Measurements from ENCODE around the gene LGSN.
"Not testable (repeated sequence)": the region's sequence is repeated elsewhere in the genome, so short reads cannot be mapped to it uniquely, and the experiment has no call there.

LGSN gene

DNA sequence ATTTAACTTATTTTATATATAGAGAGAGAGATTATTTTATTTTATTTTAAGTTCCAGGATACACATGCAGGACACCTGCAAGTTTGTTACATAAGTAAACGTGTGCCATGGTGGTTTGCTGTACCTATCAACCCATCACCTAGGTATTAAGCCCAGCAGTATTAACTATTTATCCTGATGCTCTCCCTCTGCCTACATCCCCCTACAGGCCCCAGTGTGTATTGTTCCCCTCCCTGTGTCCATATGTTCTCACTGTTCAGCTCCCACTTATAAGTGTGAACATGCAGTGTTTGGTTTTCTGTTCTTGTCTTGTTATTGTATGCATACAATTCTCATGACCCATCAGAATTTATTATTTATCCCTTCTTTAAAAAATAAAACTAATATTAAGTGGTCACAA, 73.9 kb downstream of the LGSN start:
- H3K4me3 ChIP-seq (ENCODE audit: low read depth, low read length), result no peak overlapping the region
- TF ChIP-seq, protein P1, sequence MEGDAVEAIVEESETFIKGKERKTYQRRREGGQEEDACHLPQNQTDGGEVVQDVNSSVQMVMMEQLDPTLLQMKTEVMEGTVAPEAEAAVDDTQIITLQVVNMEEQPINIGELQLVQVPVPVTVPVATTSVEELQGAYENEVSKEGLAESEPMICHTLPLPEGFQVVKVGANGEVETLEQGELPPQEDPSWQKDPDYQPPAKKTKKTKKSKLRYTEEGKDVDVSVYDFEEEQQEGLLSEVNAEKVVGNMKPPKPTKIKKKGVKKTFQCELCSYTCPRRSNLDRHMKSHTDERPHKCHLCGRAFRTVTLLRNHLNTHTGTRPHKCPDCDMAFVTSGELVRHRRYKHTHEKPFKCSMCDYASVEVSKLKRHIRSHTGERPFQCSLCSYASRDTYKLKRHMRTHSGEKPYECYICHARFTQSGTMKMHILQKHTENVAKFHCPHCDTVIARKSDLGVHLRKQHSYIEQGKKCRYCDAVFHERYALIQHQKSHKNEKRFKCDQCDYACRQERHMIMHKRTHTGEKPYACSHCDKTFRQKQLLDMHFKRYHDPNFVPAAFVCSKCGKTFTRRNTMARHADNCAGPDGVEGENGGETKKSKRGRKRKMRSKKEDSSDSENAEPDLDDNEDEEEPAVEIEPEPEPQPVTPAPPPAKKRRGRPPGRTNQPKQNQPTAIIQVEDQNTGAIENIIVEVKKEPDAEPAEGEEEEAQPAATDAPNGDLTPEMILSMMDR (IDR thresholded peaks at IDR 0.05; ENCODE audit: borderline replicate concordance, insufficient read depth, low read depth, low read length), result no peak

DNA sequence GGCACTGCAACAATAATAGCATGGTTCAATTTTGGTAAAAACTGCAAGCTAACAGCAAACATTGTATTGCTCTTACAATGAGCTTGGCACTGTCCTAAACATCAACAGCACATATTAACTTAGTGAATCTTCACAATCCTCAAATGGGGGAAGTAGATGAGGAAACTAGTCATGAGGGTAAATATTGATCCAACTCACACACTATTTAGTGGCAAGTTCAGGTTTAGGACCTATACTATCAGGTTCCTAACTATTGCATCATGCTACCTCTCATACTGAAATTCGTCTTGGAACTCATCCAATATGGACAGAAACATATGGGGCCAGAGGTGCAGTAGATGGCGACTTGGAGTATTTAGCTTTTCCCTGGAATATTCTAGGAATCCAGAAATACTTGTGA, 74.4 kb downstream of the LGSN start:
- TF ChIP-seq, protein P1 (IDR thresholded peaks at IDR 0.05; ENCODE audit: borderline replicate concordance, insufficient read depth, low read depth, low read length), result no peak
- no peak overlapping the region for H3K4me3 ChIP-seq (ENCODE audit: low read depth, low read length)

DNA sequence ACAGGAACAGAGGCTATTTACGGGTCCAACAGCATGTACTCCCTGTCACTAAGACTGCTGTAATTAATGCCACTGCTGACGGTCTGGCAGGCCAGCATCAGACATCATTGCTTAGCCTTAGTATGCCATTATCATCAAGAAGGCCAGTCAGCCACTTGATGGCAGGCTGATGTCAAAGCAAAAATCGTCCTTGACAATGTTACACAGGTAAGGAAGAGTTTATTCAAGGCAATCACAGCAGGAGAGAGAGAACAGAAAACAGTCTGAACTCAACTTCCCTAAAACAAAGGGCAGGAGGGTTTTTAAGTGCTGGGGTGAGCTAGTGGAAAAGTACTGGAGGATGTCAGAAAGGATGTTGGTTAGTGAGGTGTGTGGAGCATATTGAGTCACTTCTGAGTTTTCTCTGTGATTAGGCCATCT, 83.4 kb downstream of the LGSN start:
- no peak overlapping the region for H3K4me3 ChIP-seq (ENCODE audit: low read depth, low read length)
- TF ChIP-seq, protein P1 (IDR thresholded peaks at IDR 0.05; ENCODE audit: borderline replicate concordance, insufficient read depth, low read depth, low read length), result no peak

DNA sequence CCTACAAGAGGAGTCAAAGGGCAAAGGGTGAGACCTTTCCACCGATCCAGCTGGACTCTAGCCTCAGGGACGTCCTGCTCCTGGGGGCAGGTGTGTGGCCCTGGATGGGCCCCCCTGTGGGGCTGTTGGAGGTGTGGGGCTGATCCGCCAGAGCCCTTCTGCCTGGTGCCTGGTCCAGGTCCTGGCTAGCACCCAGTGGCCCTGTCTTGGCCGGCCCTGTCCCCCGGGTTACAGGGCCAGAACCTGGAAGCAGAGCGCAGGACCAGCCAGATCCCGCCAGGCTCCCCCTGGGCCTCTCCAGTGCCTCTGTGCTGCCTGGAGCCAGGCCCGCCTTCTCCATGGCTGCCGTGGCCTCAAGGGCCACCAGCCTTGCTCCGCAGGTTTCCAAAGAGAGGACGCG, 89.3 kb downstream of the LGSN start:
- not testable (repeated sequence) for H3K4me3 ChIP-seq (ENCODE audit: low read depth, low read length)

DNA sequence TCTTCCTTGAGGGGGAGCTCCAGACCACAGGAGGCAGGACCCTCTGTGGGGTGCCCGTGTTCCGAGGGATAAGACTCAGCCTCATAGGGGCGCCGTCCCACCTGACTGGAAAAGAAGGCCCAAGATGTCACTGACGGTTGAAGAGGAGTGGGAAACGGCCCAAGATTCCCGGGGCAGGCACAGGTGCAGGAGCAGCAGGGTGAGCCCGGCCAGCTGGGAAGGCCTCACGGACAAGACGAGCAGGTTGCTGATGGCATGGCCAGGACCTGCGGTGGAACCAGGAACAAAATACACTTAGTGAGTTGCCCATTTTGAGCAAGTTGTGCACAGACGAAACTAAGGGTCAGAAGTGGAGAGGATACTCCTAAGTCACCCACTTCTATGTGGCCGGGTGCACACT, 89.8 kb downstream of the LGSN start:
- H3K4me3 ChIP-seq (ENCODE audit: low read depth, low read length), result not testable (repeated sequence)

DNA sequence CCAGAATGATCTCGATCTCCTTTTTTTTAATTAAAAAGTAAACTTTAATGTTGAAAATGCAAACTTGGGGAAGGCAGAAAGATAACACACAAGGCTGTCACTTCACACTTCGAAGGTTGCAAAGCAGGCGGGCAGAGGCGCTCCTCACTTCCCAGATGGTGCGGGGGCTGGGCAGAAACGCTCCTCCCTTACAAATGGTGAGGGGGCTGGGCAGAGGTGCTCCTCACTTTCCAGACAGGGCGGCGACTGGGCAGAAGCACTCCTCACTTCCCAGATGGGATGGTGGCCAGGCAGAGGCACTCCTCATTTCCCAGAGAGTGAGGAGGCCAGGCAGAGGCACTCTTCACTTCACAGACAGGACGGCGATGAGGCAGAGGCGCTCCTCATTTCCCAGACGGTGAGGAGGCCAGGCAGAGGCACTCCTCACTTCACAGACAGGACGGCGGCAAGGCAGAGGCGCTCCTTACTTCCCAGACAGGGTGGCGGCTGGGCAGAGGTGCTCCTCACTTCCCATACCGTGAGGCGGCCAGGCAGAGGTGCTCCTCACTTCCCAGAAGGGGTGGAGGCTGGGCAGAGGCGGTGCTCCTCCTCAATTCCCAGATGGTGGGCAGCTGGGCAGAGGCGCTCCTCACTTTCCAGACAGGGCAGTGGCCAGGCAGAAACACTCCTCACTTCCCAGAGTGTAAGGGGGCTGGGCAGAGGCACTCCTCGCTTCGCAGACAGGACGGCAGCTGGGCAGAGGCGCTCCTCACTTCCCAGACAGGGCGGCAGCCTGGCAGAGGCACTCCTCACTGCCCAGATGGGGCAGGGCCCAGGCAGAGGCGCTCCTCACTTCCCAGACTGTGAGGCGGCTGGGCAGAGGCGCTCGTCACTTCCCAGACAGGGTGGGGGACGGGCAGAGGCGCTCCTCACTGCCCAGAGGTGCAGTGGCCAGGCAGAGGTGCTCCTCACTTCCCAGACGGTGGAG, 91.6 kb downstream of the LGSN start:
- H3K4me3 ChIP-seq (ENCODE audit: low read depth, low read length), result not testable (repeated sequence)

DNA sequence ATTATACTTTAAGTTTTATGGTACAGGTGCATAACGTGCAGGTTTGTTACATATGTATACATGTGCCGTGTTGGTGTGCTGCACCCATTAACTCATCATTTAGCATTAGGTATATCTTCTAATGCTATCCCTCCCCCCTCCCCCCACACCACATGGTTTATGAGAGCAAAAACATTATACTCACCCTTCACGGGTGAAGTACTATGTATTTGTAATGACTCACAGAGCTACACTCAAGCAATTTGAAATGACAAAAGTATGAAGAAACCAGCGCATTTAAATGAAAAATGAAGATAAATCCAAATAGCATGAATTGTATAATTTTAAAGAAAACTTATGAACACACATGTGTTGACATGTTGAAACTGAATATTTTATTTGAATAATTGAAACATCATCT, 93.8 kb downstream of the LGSN start:
- H3K4me3 ChIP-seq (ENCODE audit: low read depth, low read length), result not testable (repeated sequence)
